ENCODE measurements around the gene EVL.

EVL gene

DNA sequence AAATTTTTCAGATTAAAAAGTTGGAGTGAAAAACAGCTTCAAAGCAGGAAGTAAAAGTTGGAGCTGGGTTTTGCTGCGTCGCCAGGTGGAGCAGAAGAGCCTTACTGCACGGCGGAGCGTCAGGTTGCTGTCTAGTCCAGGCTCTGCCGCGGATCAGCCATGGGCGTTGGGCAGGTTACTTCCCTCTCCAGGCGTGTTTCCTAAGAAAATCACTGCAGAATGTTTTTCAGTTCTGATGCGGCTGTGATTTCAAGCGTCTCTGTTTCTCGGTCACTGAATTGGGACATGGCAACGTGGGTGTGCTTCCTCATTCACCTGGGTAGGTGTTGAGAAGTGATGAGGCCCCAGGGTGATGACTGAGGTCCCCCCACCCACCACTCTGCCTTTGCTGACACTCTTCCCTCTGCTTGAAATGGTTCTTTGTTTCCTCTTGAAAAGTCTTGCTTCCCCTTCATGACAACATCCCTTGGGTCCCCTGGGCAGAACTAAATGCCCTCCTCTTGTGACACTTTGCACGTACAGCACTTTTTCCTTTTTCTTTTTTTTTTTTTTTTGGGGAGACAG, 7.6 kb downstream of the EVL start:
- Histone ChIP-seq H3K27me3 (replicated peaks; ENCODE audit: control insufficient read depth, insufficient read depth, low read length, poor library complexity, severe bottlenecking) (no peaks in the 10 kb centered on the region), H3K4me3 (ENCODE audit: insufficient read depth, low read depth, low read length, poor library complexity, severe bottlenecking) (peak overlapping the region; percentile 30), H3K27ac (ENCODE audit: insufficient read depth, low read length, poor library complexity, severe bottlenecking) (peak overlapping the region; percentile 90), H3K36me3 (ENCODE audit: control insufficient read depth, insufficient read depth, low read length) (peaks cover 23% of the 10 kb centered on the region), H3K9me3 (ENCODE audit: control insufficient read depth, low read length) (no peaks in the 10 kb centered on the region), H3K4me1 (ENCODE audit: control insufficient read depth, insufficient read depth, low read length, poor library complexity, severe bottlenecking) (peaks cover 93% of the 10 kb centered on the region)
- peak; percentile 35 to 58 (median 52) for DNase-seq

DNA sequence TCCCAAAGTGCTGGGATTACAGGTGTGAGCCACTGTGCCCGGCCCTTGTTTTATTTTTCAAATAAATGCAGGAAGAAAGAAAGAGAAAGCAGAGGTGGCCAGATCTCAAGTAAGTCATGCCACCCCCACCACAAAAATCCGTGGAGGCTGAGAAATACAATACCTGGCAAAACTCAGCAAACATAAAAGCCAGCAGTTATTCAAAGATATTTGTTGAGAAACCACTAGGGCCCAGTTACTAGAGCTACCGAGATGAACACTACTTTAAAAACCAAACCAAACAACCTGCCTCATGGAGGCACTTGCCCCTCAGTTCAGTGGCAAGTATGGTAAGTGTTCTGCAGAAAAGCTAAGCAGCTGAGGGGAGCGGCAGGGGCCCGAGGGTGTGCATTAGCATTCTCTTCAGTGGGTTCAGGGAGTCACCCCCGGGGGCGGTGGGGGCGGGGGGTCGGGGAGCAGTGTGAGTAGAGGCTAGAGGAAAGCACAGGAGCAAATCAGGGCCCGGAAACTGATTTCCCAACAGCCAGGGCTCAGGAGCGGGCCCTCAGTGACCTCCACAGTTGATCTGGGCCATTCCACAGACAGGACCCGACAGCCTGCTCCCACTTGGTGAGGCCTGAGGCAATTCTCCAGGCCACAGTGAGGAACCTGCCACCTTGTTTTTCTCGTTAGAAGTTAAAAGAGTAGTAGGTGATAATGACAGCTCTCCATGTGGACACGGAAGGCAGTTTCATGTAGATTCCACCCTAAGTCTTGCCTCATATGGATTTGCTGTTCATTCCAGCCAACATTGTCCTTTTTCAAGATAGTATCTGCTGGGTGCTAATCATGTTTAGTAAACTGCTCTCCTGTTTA, 8.6 kb downstream of the EVL start:
- Histone ChIP-seq H3K27me3 (replicated peaks; ENCODE audit: control insufficient read depth, insufficient read depth, low read length, poor library complexity, severe bottlenecking) (no peaks in the 10 kb centered on the region), H3K4me3 (ENCODE audit: insufficient read depth, low read depth, low read length, poor library complexity, severe bottlenecking) (peak overlapping the region; percentile 30), H3K27ac (ENCODE audit: insufficient read depth, low read length, poor library complexity, severe bottlenecking) (peak overlapping the region; percentile 90), H3K36me3 (ENCODE audit: control insufficient read depth, insufficient read depth, low read length) (peaks cover 23% of the 10 kb centered on the region), H3K4me1 (ENCODE audit: control insufficient read depth, insufficient read depth, low read length, poor library complexity, severe bottlenecking) (peaks cover 97% of the 10 kb centered on the region), H3K9me3 (ENCODE audit: control insufficient read depth, low read length) (no peaks in the 10 kb centered on the region)
- DNase-seq: no peak

DNA sequence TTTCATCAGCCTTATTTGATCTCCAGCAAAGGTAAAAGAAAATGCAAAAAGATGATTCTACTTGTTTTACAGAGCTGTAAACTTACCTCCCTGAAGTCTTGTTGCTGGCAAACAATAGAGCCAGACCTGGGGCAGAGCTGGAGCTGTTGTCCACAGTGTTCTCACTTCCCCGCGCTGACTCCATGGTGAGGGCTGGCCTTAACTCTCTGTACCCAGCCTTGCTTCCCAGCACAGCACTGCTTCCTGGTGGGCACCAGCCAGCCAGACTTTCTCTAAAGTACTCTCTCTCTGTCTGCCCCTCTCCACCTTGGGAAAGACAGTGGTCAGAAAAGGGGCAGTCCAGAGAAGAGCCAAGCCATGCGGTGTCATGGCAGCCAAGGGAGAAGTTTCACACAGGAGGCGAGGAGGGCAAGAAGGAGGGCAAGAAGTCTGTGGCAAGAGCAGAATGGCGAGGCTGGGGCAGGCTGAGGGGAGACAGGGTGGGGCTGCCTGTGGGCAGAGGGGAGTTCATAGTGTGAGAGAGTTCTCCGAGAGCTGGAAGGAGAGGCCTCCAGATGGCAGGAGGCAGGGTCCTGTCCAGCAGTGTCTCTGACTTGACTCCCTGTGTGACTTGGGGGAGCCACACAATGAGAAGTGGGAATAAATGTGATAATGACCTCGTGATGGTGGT, 9.3 kb downstream of the EVL start:
- Histone ChIP-seq H3K4me1 (ENCODE audit: control insufficient read depth, insufficient read depth, low read length, poor library complexity, severe bottlenecking) (peaks cover 98% of the 10 kb centered on the region), H3K9me3 (ENCODE audit: control insufficient read depth, low read length) (no peaks in the 10 kb centered on the region), H3K4me3 (ENCODE audit: insufficient read depth, low read depth, low read length, poor library complexity, severe bottlenecking) (peak overlapping the region; percentile 11), H3K36me3 (ENCODE audit: control insufficient read depth, insufficient read depth, low read length) (peaks cover 23% of the 10 kb centered on the region), H3K27ac (ENCODE audit: insufficient read depth, low read length, poor library complexity, severe bottlenecking) (peak overlapping the region; percentile 90), H3K27me3 (replicated peaks; ENCODE audit: control insufficient read depth, insufficient read depth, low read length, poor library complexity, severe bottlenecking) (no peaks in the 10 kb centered on the region)
- no peak for DNase-seq

DNA sequence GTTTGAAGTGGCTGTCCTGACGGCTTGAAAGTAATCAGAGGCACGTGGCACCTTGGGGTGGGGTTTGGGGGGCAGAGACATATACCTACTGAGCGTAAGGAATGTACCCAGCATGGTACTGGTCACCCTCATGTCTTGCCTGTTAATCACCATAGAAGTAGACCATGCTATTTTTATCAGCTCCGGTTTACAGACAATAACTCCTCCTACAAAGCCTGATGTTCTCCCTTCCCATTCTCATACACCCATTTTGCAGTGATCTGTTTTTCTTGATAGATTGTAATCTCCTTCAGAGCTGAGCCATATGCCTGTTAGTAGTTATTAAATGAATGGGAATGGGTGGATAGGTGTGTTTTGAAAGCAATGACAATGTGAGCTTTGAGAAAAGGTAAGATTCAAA, 10.5 kb downstream of the EVL start:
- H3K36me3 ChIP-seq (ENCODE audit: control insufficient read depth, insufficient read depth, low read length): peaks cover 30% of the 10 kb centered on the region
- H3K4me3 ChIP-seq (ENCODE audit: insufficient read depth, low read depth, low read length, poor library complexity, severe bottlenecking): no peak overlapping the region
- H3K27me3 ChIP-seq (replicated peaks; ENCODE audit: control insufficient read depth, insufficient read depth, low read length, poor library complexity, severe bottlenecking): no peaks in the 10 kb centered on the region
- H3K4me1 ChIP-seq (ENCODE audit: control insufficient read depth, insufficient read depth, low read length, poor library complexity, severe bottlenecking): peaks cover 98% of the 10 kb centered on the region
- H3K27ac ChIP-seq (ENCODE audit: insufficient read depth, low read length, poor library complexity, severe bottlenecking): peak overlapping the region; percentile 90
- H3K9me3 ChIP-seq (ENCODE audit: control insufficient read depth, low read length): no peaks in the 10 kb centered on the region
- no peak for DNase-seq

DNA sequence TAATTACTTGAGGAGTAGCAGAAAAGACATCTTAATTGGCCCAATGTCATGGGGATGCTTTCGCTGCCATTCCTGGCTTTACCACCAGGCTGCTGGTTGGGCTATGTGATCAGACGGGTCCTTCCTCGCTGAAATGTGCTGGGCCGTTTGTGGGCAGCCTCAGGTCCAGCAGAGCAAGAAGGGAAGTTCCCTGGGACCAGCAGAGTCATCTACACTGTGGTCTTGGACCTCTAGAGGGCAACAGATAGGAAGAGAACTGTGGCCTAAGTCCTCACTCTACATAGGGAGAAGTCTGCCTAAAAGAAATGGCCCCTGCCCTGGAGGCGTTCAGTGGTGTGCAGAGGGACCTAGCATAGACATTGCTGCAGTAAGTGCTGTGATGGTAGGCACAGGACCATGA, 10.9 kb downstream of the EVL start:
- peaks cover 98% of the 10 kb centered on the region for H3K4me1 ChIP-seq (ENCODE audit: control insufficient read depth, insufficient read depth, low read length, poor library complexity, severe bottlenecking)
- H3K27ac ChIP-seq (ENCODE audit: insufficient read depth, low read length, poor library complexity, severe bottlenecking): peak overlapping the region; percentile 90
- no peak overlapping the region for H3K4me3 ChIP-seq (ENCODE audit: insufficient read depth, low read depth, low read length, poor library complexity, severe bottlenecking)
- H3K36me3 ChIP-seq (ENCODE audit: control insufficient read depth, insufficient read depth, low read length): peaks cover 30% of the 10 kb centered on the region
- no peaks in the 10 kb centered on the region for H3K9me3 ChIP-seq (ENCODE audit: control insufficient read depth, low read length)
- H3K27me3 ChIP-seq (replicated peaks; ENCODE audit: control insufficient read depth, insufficient read depth, low read length, poor library complexity, severe bottlenecking): no peaks in the 10 kb centered on the region
- no peak for DNase-seq

DNA sequence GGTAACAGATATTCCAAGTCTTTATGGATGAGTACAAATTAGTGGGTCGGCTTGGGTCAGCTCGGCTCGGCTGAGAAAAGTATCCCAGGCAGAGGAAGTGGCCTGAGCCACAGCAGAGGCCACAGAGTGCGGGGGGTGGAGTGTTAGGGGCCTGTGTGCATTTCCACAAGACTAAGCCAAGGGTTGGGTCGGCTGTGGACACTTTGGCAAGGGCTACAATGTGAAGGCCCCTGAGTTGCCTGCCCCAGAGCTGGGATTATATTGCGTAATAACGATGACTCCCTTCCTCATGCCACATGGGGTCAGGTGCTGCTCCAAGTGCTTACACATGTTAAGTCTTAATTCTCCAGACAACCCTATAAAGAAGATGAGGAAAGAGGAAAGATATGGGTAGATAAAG, 11.4 kb downstream of the EVL start:
- H3K36me3 ChIP-seq (ENCODE audit: control insufficient read depth, insufficient read depth, low read length): peaks cover 30% of the 10 kb centered on the region
- DNase-seq: no peak
- no peaks in the 10 kb centered on the region for H3K27me3 ChIP-seq (replicated peaks; ENCODE audit: control insufficient read depth, insufficient read depth, low read length, poor library complexity, severe bottlenecking)
- no peaks in the 10 kb centered on the region for H3K9me3 ChIP-seq (ENCODE audit: control insufficient read depth, low read length)
- peaks cover 98% of the 10 kb centered on the region for H3K4me1 ChIP-seq (ENCODE audit: control insufficient read depth, insufficient read depth, low read length, poor library complexity, severe bottlenecking)
- H3K4me3 ChIP-seq (ENCODE audit: insufficient read depth, low read depth, low read length, poor library complexity, severe bottlenecking): no peak overlapping the region
- peak overlapping the region; percentile 90 for H3K27ac ChIP-seq (ENCODE audit: insufficient read depth, low read length, poor library complexity, severe bottlenecking)

DNA sequence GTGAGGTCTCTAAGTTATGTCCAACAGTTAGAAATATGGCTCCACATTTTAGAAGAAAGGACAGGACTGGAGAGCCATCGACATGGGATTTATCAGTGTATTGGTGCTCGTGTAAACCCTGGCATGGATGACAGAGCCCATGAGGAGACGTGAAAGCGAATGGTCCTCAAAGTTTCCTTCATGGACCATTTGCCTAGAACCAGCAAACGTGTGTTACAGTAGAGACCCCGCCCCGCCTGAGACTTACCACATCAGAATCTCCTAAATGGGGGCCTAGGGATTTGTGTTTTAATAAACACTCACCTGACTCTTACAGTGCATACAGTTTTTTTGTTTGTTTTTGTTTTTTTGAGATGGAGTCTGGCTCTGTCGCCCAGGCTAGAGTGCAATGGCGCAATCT, 12.2 kb downstream of the EVL start:
- no peaks in the 10 kb centered on the region for H3K9me3 ChIP-seq (ENCODE audit: control insufficient read depth, low read length)
- peaks cover 27% of the 10 kb centered on the region for H3K36me3 ChIP-seq (ENCODE audit: control insufficient read depth, insufficient read depth, low read length)
- peaks cover 97% of the 10 kb centered on the region for H3K4me1 ChIP-seq (ENCODE audit: control insufficient read depth, insufficient read depth, low read length, poor library complexity, severe bottlenecking)
- no peak for DNase-seq
- peak overlapping the region; percentile 90 for H3K27ac ChIP-seq (ENCODE audit: insufficient read depth, low read length, poor library complexity, severe bottlenecking)
- H3K4me3 ChIP-seq (ENCODE audit: insufficient read depth, low read depth, low read length, poor library complexity, severe bottlenecking): no peak overlapping the region
- H3K27me3 ChIP-seq (replicated peaks; ENCODE audit: control insufficient read depth, insufficient read depth, low read length, poor library complexity, severe bottlenecking): no peaks in the 10 kb centered on the region

DNA sequence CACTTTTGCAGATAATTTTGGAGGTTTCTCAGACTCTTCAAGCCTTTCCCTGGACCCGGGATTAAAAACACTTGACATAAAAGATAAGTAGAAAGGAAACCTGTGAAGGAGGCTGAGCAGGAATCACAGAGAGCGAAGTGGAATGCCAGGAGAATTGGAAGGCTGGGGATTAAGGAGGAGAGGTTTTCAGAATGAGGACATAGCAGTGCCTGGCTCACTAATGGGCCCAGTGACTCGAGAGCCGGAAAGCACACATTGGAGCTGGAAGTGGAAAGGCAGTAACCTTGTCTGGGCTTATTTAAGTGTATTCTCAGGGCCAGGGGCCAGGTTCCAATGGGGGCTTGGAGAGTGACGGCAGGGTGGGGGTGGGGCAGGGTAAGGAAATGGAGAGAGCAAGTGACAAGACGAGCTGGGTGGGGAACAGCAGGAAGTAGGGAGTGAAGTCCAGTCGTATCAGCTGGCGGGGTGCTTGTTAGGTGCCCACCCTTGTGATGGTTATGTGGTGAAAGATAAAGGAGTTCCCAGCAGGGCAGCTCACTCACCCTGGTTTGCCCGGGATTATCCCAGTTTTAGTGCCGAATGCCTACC, 13.1 kb downstream of the EVL start:
- Histone ChIP-seq H3K4me3 (ENCODE audit: insufficient read depth, low read depth, low read length, poor library complexity, severe bottlenecking) (peak overlapping the region; percentile 39), H3K36me3 (ENCODE audit: control insufficient read depth, insufficient read depth, low read length) (peaks cover 28% of the 10 kb centered on the region), H3K27me3 (replicated peaks; ENCODE audit: control insufficient read depth, insufficient read depth, low read length, poor library complexity, severe bottlenecking) (no peaks in the 10 kb centered on the region), H3K4me1 (ENCODE audit: control insufficient read depth, insufficient read depth, low read length, poor library complexity, severe bottlenecking) (peaks cover 97% of the 10 kb centered on the region), H3K9me3 (ENCODE audit: control insufficient read depth, low read length) (no peaks in the 10 kb centered on the region), H3K27ac (ENCODE audit: insufficient read depth, low read length, poor library complexity, severe bottlenecking) (peak overlapping the region; percentile 90)
- no peak for DNase-seq

DNA sequence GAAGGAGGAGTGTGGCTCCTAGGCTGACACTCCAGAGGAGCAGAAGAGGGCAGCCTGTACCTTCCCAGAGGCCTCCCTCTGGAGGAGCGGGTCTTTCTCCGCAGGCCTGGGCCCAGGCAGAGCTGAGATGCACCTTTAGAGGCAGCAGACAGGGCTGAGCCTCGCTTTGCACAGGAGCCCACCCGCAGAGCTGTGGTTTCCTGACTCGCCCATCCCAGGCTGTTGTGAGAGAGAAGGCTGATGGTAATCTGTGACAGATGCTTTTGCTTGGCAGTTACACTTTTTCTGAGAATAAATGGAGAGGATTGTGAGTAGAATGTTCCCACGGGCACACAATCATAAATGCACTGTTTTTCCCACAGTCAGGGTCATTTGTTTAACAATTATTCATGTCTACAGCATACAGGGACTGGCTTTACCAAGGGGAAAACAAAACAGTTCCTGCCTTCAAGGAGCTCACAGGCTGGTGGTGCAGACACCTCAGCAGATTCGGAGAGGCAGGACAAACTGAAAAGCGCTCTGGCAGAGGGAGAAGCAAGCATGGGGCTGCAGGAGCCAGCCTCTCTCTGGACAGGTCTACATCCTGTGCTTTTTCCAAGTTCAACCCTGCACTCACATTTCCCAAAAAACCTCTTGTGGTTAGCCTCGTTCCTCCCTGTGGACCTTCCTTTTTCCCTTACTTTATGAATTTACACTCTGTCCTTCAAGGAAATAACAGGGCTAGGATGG, 13.9 kb downstream of the EVL start:
- Histone ChIP-seq H3K4me1 (ENCODE audit: control insufficient read depth, insufficient read depth, low read length, poor library complexity, severe bottlenecking) (peaks cover 96% of the 10 kb centered on the region), H3K27me3 (replicated peaks; ENCODE audit: control insufficient read depth, insufficient read depth, low read length, poor library complexity, severe bottlenecking) (no peaks in the 10 kb centered on the region), H3K4me3 (ENCODE audit: insufficient read depth, low read depth, low read length, poor library complexity, severe bottlenecking) (peak overlapping the region; percentile 39), H3K36me3 (ENCODE audit: control insufficient read depth, insufficient read depth, low read length) (peaks cover 24% of the 10 kb centered on the region), H3K9me3 (ENCODE audit: control insufficient read depth, low read length) (no peaks in the 10 kb centered on the region), H3K27ac (ENCODE audit: insufficient read depth, low read length, poor library complexity, severe bottlenecking) (peak overlapping the region; percentile 90)
- peak; percentile 79 to 86 (median 79) for DNase-seq
